H1 (cell line): ENCODE measurements around the gene MYL7. TPM values are rescaled to one million over a fixed set of nuclear protein-coding genes. Genes with fewer than 3 reads are reported as not detected.

Experiments used
- CTCF ChIA-PET: fragments of 300-600 bp; sonication (Branson Sonifier 250); formaldehyde crosslinking; loops from one replicate; lab custom pipeline; 2021; ENCODE audit not compliant: partially characterized antibody; lab: Charles Lee
- POLR2A ChIA-PET: fragments of 300-600 bp; sonication (Branson Sonifier 250); formaldehyde crosslinking; loops from one replicate; lab custom pipeline; 2021; ENCODE audit warnings: inconsistent platforms; ENCODE audit not compliant: partially characterized antibody; lab: Charles Lee
- DNase-seq, 2 experiments: peaks; one replicate each; pipeline versions ENCODE4 v3.0.0 to v3.0.0-alpha.2; 2010 to 2022; ENCODE audit warnings: low spot score in 2 of 2, low read depth in 1 of 2, mixed read lengths in 1 of 2
- FAIRE-seq: peaks from 2 replicates; lab custom pipeline; 2011; peaks lifted over from hg19 to GRCh38; lab: Jason Lieb, UNC
- H2AFZ ChIP-seq: 2 replicates; pipeline ENCODE4 v1.8.1; 2012; ENCODE audit warnings: low read length, inconsistent platforms
- H2AK5ac ChIP-seq: 2 replicates; pipeline ENCODE4 v1.6.1; 2013; ENCODE audit warnings: low read depth, low read length
- H2BK120ac ChIP-seq: replicated peaks from 2 replicates; pipeline ENCODE3; 2013; ENCODE audit warnings: low read depth, low read length, inconsistent platforms
- H2BK12ac ChIP-seq: 2 replicates; pipeline ENCODE4 v1.6.1; 2013; ENCODE audit warnings: low read depth, low read length
- H2BK15ac ChIP-seq: 2 replicates; pipeline ENCODE4 v1.6.1; 2013; ENCODE audit warnings: low read length
- H2BK20ac ChIP-seq: 2 replicates; pipeline ENCODE4 v1.6.1; 2013; ENCODE audit warnings: low read length
- H2BK5ac ChIP-seq: 2 replicates; pipeline ENCODE4 v1.6.1; 2013; ENCODE audit warnings: low read depth, low read length
- H3K14ac ChIP-seq: 2 replicates; pipeline ENCODE4 v1.6.1; 2013; ENCODE audit warnings: inconsistent platforms; ENCODE audit not compliant: insufficient read length
- H3K18ac ChIP-seq: 2 replicates; pipeline ENCODE4 v1.6.1; 2013; ENCODE audit warnings: low read length; ENCODE audit errors: extremely low read depth
- H3K23ac ChIP-seq: 2 replicates; pipeline ENCODE4 v1.6.1; 2013; ENCODE audit warnings: inconsistent platforms; ENCODE audit not compliant: insufficient read length
- H3K23me2 ChIP-seq: 2 replicates; pipeline ENCODE4 v1.6.1; 2013; ENCODE audit warnings: low read depth, low read length
- H3K27ac ChIP-seq: 2 replicates; pipeline ENCODE4 v1.6.1; 2011; ENCODE audit warnings: low read depth, low read length, inconsistent platforms
- H3K27me3 ChIP-seq, 4 experiments: replicated peaks in 1 of 4; 1 replicate in 1 of 4; 2 replicates in 3 of 4; pipeline versions ENCODE4 v1.6.1 to v1.8.1; 2011 to 2013; ENCODE audit warnings: low read length in 3 of 4, mild to moderate bottlenecking in 3 of 4, inconsistent platforms in 2 of 4, mixed read lengths in 2 of 4, moderate library complexity in 1 of 4; ENCODE audit not compliant: control insufficient read depth in 3 of 4, insufficient read depth in 3 of 4; ENCODE audit errors: extremely low read depth in 1 of 4
- H3K36me3 ChIP-seq, 4 experiments: 2 replicates each; pipeline versions ENCODE4 v1.6.1 to v1.8.1; 2011 to 2013; ENCODE audit warnings: mild to moderate bottlenecking in 4 of 4, low read length in 3 of 4, moderate library complexity in 2 of 4, control low read depth in 1 of 4, inconsistent platforms in 1 of 4; ENCODE audit not compliant: insufficient read depth in 4 of 4, control insufficient read depth in 2 of 4
- H3K4ac ChIP-seq: replicated peaks from 2 replicates; pipeline ENCODE3; 2013; ENCODE audit warnings: low read length, low read depth, mixed read lengths, inconsistent platforms; ENCODE audit not compliant: insufficient read length
- H3K4me1 ChIP-seq, 4 experiments: replicated peaks in 1 of 4; 1 replicate in 1 of 4; 2 replicates in 3 of 4; pipeline versions ENCODE4 v1.6.1 to v1.8.1; 2011 to 2013; ENCODE audit warnings: low read length in 3 of 4, inconsistent platforms in 2 of 4, mixed read lengths in 1 of 4; ENCODE audit not compliant: insufficient read depth in 4 of 4, control insufficient read depth in 3 of 4
- H3K4me2 ChIP-seq, 2 experiments: 2 replicates each; pipeline versions ENCODE4 v1.6.1 to v1.8.1; 2011 to 2013; ENCODE audit warnings: low read depth in 2 of 2, low read length in 2 of 2, control low read depth in 1 of 2, inconsistent platforms in 1 of 2, mild to moderate bottlenecking in 1 of 2; ENCODE audit not compliant: insufficient read depth in 1 of 2
- H3K4me3 ChIP-seq, 4 experiments: fragments of 200-600, 300-600 bp in 1 of 4; sonication (generic), shearing (Covaris generic), sonication (Bioruptor Twin) in 1 of 4; 2 replicates each; pipeline versions ENCODE4 v1.5.1 to v1.8.1; 2011 to 2016; ENCODE audit warnings: low read length in 4 of 4, low read depth in 3 of 4, control low read depth in 2 of 4, inconsistent platforms in 2 of 4, mild to moderate bottlenecking in 2 of 4, mixed read lengths in 1 of 4, moderate library complexity in 1 of 4; ENCODE audit not compliant: insufficient read depth in 2 of 4; ENCODE audit errors: extremely low read depth in 1 of 4
- H3K56ac ChIP-seq: replicated peaks from 2 replicates; pipeline ENCODE3; 2013; ENCODE audit warnings: low read depth, mild to moderate bottlenecking, mixed read lengths, low read length, inconsistent platforms; ENCODE audit not compliant: insufficient read length
- H3K79me1 ChIP-seq: 2 replicates; pipeline ENCODE4 v1.6.1; 2013; ENCODE audit warnings: low read depth, low read length, control low read depth
- H3K79me2 ChIP-seq, 2 experiments: 2 replicates each; pipeline versions ENCODE4 v1.6.1 to v1.8.1; 2012 to 2013; ENCODE audit warnings: low read length in 2 of 2, mild to moderate bottlenecking in 2 of 2, inconsistent platforms in 1 of 2; ENCODE audit not compliant: insufficient read depth in 2 of 2, control insufficient read depth in 1 of 2
- H3K9ac ChIP-seq, 4 experiments: replicated peaks in 1 of 4; 1 replicate in 1 of 4; 2 replicates in 3 of 4; pipeline versions ENCODE4 v1.6.1 to v1.8.1; 2011 to 2013; ENCODE audit warnings: low read depth in 3 of 4, low read length in 3 of 4, control low read depth in 2 of 4, mild to moderate bottlenecking in 2 of 4, moderate library complexity in 2 of 4, inconsistent platforms in 1 of 4; ENCODE audit errors: extremely low read depth in 1 of 4
- H3K9me3 ChIP-seq, 2 experiments: 2 replicates each; pipeline versions ENCODE4 v1.6.1 to v1.8.1; 2012 to 2013; ENCODE audit warnings: mild to moderate bottlenecking in 2 of 2, moderate library complexity in 2 of 2, control low read depth in 1 of 2, inconsistent platforms in 1 of 2, low read depth in 1 of 2, low read length in 1 of 2, mixed read lengths in 1 of 2; ENCODE audit not compliant: insufficient read depth in 2 of 2
- H4K20me1 ChIP-seq, 2 experiments: replicated peaks in 1 of 2; 2 replicates each; pipeline versions ENCODE3 to v1.8.1; 2011 to 2013; ENCODE audit warnings: inconsistent platforms in 2 of 2, low read length in 2 of 2, mild to moderate bottlenecking in 1 of 2; ENCODE audit not compliant: insufficient read depth in 2 of 2, control insufficient read depth in 1 of 2
- H4K5ac ChIP-seq: 2 replicates; pipeline ENCODE4 v1.6.1; 2013; ENCODE audit warnings: low read length, low read depth, mixed read lengths, inconsistent platforms; ENCODE audit not compliant: insufficient read length
- H4K8ac ChIP-seq: 2 replicates; pipeline ENCODE4 v1.8.0; 2013; ENCODE audit warnings: mild to moderate bottlenecking, moderate library complexity, low read length, inconsistent platforms; ENCODE audit not compliant: insufficient read depth; ENCODE audit errors: extremely low read depth
- H4K91ac ChIP-seq: replicated peaks from 2 replicates; pipeline ENCODE3; 2013; ENCODE audit warnings: low read length, mixed read lengths, inconsistent platforms; ENCODE audit not compliant: insufficient read length
- CHD1 ChIP-seq: IDR thresholded peaks from 2 replicates; pipeline ENCODE4 v1.6.1; 2012; ENCODE audit warnings: low read depth, low read length, improper control_type of control experiment
- CREB1 ChIP-seq: IDR thresholded peaks from 2 replicates; pipeline ENCODE4 v1.6.1; 2012; ENCODE audit warnings: inconsistent platforms
- JUN ChIP-seq: IDR thresholded peaks from 2 replicates; pipeline ENCODE4 v1.6.1; 2011; ENCODE audit warnings: low read depth, mild to moderate bottlenecking, improper control_type of control experiment, low read length
- KDM1A ChIP-seq: fragments of 200-600, 300-600 bp; sonication (generic); IDR thresholded peaks from 2 replicates; pipeline ENCODE4 v1.7.1; 2016; ENCODE audit warnings: mild to moderate bottlenecking, low read length, borderline replicate concordance
- KDM5A ChIP-seq: fragments of 200-600 bp; IDR thresholded peaks from 2 replicates; pipeline ENCODE4 v1.7.1; 2012; ENCODE audit warnings: mild to moderate bottlenecking, low read length, inconsistent platforms, mixed read lengths
- MAX ChIP-seq: IDR thresholded peaks from 2 replicates; pipeline ENCODE4 v1.6.1; 2012; ENCODE audit warnings: inconsistent platforms
- POLR2A ChIP-seq, 2 experiments: IDR thresholded peaks; 1 replicate in 1 of 2; 2 replicates in 1 of 2; pipeline ENCODE4 v1.6.1; 2011; ENCODE audit warnings: low read depth in 2 of 2, low read length in 2 of 2, mild to moderate bottlenecking in 2 of 2; ENCODE audit errors: control extremely low read depth in 1 of 2
- RFX5 ChIP-seq: IDR thresholded peaks from 2 replicates; pipeline ENCODE4 v1.6.1; 2011; ENCODE audit warnings: low read depth, low read length, improper control_type of control experiment, borderline replicate concordance
- SIX5 ChIP-seq: IDR thresholded peaks from 2 replicates; pipeline ENCODE4 v1.6.1; 2011; ENCODE audit warnings: mild to moderate bottlenecking, low read depth, low read length
- SUZ12 ChIP-seq: fragments of 200-600 bp; sonication (generic); IDR thresholded peaks from 2 replicates; pipeline ENCODE4 v1.6.1; 2012; ENCODE audit warnings: mild to moderate bottlenecking, inconsistent platforms, low read length, moderate library complexity, mixed read lengths
- WGBS, 2 experiments: shearing (Covaris generic) in 1 of 2; methylation state at CpG; one replicate each; pipeline versions ENCODE4 v1.1.6 to v1.1.7; 2013 to 2015; ENCODE audit warnings: low lambda C conversion rate in 2 of 2, mixed read lengths in 2 of 2, inconsistent platforms in 1 of 2, low coverage in 1 of 2, missing lambda C conversion rate in 1 of 2; ENCODE audit not compliant: insufficient replicate concordance in 2 of 2, insufficient coverage in 1 of 2, insufficient read length in 1 of 2; ENCODE audit errors: extremely low coverage in 1 of 2, missing lambda C conversion rate in 1 of 2; 5-methylcytosine and 5-hydroxymethylcytosine counted together
- polyA plus RNA-seq, 7 experiments: library from polyadenylated mRNA; depleted of rRNA in 3 of 7; stranded (reverse) in 5 of 7; unstranded in 2 of 7; fragments of >200 nt in 5 of 7; fragments of 200-250 nt in 2 of 7; gene quantifications; 1 replicate in 5 of 7; 2 replicates in 1 of 7; 4 replicates in 1 of 7; pipeline versions ENCODE4 v1.2.1 to v1.2.3, GENCODE V29; 2011 to 2013; ENCODE audit warnings: missing spikeins in 2 of 7, mixed read lengths in 2 of 7
- total RNA-seq: library from RNA; stranded (reverse); fragmentation: NEBNext Ultra II Directional; extraction: Animal tissue kit (Norgen Biotek cat#: 25700); gene quantifications from 2 replicates; pipeline ENCODE4 v1.2.1, GENCODE V29; 2021

Gene MYL7
- total and polyA plus RNA-seq, 2 of the 8 experiments (the other 6 are each of a cell fraction or from before 2014, with no cell fraction given), result 3.3 to 3.4 TPM

- WGBS, 2 experiments, result 94% methylated on average over 3 of the region's 4 CpGs; no CpG with 5 or more reads in 1 of the 2 experiments
- no peak overlapping the region for H4K8ac ChIP-seq
- no peak overlapping the region for H4K91ac ChIP-seq
- H3K18ac ChIP-seq, result no peak overlapping the region
- H3K79me2 ChIP-seq, result no peaks in the 10 kb centered on the region
- no peak for FAIRE-seq
- no peak overlapping the region for H2BK12ac ChIP-seq
- no peak overlapping the region for H2BK120ac ChIP-seq
- POLR2A ChIA-PET, result interaction anchor here (0.9 to 1.5 kb wide), 2 partner anchors 15 to 67 kb away, joined by 3 to 6 read pairs; no protein-coding TSS in a partner anchor
- H2BK5ac ChIP-seq, result no peak overlapping the region
- no peaks in the 10 kb centered on the region for H3K79me1 ChIP-seq
- no peak overlapping the region for H2AK5ac ChIP-seq
- no peak overlapping the region for H3K14ac ChIP-seq
- no peak overlapping the region for H3K56ac ChIP-seq
- H2BK20ac ChIP-seq, result no peak overlapping the region
- peaks cover 0 to 2% of the 10 kb centered on the region in 2 experiments for H4K20me1 ChIP-seq
- no peak overlapping the region for H3K4me2 ChIP-seq
- H3K4ac ChIP-seq, result no peak overlapping the region
- CTCF ChIA-PET, result interaction anchor here (0.7 to 1.7 kb wide), 3 partner anchors 62 to 106 kb away, joined by 3 to 9 read pairs (median 4); no protein-coding TSS in a partner anchor
- H3K9me3 ChIP-seq, result no peaks in the 10 kb centered on the region
- H3K27ac ChIP-seq, result no peak overlapping the region
- TF ChIP-seq KDM1A (no peak), MAX (no peak), CHD1 (no peak), SIX5 (no peak), JUN (no peak), KDM5A (no peak), POLR2A (IDR thresholded peaks at IDR 0.05; ENCODE audit: control extremely low read depth in 1 of 2, low read depth in 2 of 2, low read length in 2 of 2) (no peak), CREB1 (no peak), RFX5 (no peak), SUZ12 (no peak)
- no peaks in the 10 kb centered on the region; the same call in 1 of the 2 replicates for H3K23me2 ChIP-seq
- H3K23ac ChIP-seq, result no peak overlapping the region
- no peak overlapping the region for H3K4me3 ChIP-seq
- DNase-seq, result no peak
- no peak overlapping the region for H2AFZ ChIP-seq
- peaks cover 0 to 12% (median 3%) of the 10 kb centered on the region in 4 experiments; a peak in 4 of 7 replicates for H3K4me1 ChIP-seq
- no peaks in the 10 kb centered on the region for H3K36me3 ChIP-seq
- H3K9ac ChIP-seq, result no peak overlapping the region
- H4K5ac ChIP-seq, result no peak overlapping the region
- H2BK15ac ChIP-seq, result no peak overlapping the region
- peaks cover 0 to 9% (median 6%) of the 10 kb centered on the region in 4 experiments; a peak in 6 of 7 replicates for H3K27me3 ChIP-seq
These were observed 6.0 kb downstream of the MYL7 start for GRCh38 chr7:44134943-44135628.
